HG03457 (cell line): ENCODE results near the gene LHX2.
"Not testable (repeated sequence)": the region's sequence is repeated elsewhere in the genome, so short reads cannot be mapped to it uniquely, and the experiment has no call there.

Experiments
- ATAC-seq: cut with Tn5 transposase; IDR thresholded peaks from one replicate; pipeline ENCODE4 v1.9.1; 2021; ENCODE audit warnings: moderate number of reproducible peaks; ENCODE audit not compliant: unreplicated experiment

Gene LHX2

GRCh38 chr9:124011460-124012301, at the start of gene LHX2:
TSS of gene LHX2 (plus strand) at chr9:124011768. CDS start at chr9:124012349, 581 bp downstream.
- ATAC-seq, result no peak

DNA sequence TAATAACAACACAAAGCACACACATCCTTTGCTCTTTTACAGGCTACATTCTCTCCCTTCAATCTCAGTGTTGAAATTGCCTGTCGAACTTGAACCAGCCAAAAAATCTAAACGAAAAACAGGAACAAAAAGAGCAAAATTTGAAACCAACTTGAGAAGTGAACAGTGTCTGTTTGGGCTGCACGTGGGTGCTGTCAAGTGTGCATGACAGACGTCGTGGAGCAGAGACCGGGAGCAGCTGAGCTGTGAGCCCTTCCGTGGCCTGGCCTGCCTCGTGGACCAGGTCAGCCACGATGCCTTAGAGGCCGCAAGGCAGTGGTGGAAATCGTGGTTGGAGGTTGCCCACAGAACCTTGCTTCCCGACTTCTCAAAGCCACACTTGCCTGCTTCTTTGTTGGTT, 46.8 kb upstream of the LHX2 start:
- ATAC-seq, result no peak

GRCh38 chr9:123965801-123966686, 45.5 kb upstream of the LHX2 start:
- ATAC-seq, result no peak

- no peak for ATAC-seq
Observed at GRCh38 chr9:123967323-123967722, 44.2 kb upstream of the LHX2 start.

DNA sequence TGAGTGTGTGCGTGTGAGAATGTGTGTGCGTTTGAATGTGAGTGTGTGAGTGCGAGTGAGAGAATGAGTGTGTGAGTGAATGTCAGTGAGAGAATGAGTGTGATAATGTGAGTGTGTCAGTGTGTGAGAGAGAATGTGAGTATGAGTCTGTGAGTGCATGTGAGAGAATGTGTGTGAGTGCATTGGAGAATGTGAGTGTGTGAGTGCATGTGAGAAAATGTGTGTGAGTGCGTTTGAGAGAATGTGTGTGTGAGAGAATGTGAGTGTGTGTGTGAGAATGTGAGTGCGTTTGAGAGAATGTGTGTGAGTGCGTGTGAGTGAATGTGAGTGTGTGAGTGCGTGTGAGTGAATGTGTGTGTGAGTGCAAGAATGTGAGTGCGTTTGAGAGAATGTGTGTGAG, 39.0 kb upstream of the LHX2 start:
- no peak for ATAC-seq

DNA sequence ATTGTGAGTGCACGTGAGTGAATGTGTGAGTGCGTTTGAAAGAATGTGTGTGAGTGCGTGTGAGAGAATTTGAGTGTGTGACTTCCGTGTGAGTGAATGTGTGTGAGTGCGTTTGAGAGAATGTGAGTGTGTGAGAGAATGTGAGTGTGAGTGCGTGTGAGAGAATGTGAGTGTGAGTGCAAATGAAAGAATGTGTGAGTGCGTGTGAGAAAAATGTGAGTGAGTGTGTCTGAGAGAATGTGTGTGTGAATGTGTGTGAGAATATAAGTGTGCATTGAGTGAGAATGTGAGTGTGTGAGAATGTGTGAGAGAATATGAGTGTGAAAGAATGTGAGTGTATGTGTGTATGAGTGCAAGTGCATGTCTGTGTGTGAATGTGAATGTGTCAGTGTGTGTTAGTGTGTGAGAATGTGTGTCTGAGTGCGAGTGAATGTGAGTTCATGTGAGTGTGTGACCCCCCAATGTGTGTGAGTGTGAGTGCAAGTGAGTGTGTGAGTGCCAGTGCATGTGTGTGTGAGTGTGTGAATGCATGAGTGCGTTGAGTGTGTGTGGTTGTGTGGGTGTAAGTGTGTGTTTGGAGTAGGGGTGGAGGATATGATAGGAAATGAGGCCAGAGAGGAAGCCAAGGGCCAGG, 37.9 kb upstream of the LHX2 start:
- no peak for ATAC-seq

DNA sequence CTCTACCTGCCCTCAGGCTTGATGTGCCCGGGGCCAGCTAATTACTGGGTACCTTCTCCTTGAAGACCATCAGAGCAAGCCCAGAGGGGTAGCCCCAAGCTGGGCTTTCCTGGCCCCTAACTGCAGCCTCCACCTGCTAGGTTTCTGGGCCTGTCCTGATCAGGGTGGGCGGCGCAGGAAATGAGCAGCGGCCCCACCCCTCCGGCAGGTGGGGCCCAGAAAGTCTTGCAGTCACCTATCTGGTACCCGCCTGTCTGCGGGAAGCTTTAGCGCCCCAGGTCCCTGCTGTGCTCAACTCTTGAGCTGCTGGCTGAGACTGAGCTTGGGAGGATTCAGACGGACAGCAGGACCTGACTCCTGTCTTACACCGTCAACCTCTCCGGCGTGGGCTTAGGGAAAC, 37.1 kb upstream of the LHX2 start:
- ATAC-seq, result no peak

DNA sequence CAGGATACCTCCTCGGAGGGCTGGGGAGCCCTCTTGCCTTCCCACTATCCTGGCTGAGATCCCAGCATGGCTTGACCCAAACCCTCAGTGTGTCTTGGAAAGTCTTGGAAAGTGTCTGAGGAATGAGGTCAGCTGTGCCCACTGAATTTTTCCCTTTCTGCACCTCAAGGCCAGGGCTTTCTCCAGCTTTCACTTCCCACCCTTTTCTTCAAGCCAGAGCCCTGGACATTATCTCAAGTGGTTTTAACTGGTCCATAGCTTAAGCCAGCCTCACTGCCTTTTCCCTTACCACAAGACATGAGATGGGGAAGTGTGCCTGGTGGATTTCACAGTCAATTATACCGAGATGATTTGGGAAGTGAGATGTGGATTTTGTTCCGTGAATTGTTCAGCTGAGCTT, 35.7 kb upstream of the LHX2 start:
- ATAC-seq, result no peak

DNA sequence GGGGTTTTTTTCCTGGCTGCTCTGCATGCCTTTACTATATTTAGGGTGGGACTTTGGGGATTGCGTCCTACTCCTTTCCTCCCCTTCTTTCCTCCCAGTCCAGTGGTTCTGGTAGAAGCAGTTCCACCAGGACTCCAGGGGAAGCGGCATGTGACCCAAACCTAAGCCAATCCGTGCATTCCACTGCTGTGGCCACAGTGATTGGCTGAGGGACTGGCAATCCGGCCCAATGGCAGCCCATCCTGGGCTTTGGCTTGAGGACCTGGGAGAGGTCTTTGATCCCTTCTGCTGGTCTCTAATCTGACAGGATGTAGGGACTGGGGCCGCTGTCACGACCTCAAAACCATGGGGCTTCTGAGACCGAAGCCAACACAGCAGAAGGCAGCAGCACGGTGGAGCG, 35.0 kb upstream of the LHX2 start:
- not testable (repeated sequence) for ATAC-seq

DNA sequence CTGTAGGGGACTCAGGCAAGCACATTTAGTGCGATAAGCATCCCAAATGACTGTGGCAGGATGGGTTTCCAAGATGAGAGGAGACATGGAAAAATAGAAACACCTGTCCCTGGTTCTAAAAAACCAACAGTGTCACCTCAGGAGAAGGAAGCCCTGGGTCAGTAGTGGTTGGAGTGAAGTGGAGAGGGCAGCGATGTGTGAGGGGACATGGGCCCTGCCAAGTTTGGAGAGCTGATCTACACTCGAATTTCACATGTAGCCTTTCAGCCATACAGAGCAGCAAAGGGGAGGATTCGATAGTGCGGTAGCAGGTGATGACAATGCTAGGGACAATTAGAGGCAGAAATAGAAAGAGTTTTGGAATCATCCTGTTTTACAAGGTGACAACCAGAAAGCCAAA, 32.6 kb upstream of the LHX2 start:
- ATAC-seq, result no peak

DNA sequence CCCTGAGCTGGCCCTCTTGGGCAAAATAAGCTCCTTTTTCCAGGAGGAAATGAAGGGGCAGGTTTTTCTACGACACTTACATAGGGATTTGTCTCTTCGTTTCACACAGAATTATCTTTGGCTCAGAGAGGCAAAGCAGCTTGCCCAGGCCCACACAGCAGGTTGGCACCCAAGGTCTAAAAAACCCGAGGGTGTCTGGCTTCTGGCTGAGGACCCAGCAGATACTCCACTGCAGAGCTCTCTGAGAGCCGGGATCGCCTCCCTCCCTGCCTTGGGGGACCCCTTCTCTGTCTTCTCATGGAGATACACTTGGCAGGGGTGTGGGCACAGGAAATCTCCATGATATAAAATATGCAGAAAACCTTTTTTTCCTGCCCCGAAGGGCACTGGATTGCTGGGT, 29.0 kb upstream of the LHX2 start:
- ATAC-seq, result no peak

GRCh38 chr9:123983047-123983446, 28.5 kb upstream of the LHX2 start:
- ATAC-seq, result no peak

- ATAC-seq, result no peak
Observed at GRCh38 chr9:123984802-123985201, 26.8 kb upstream of the LHX2 start.

DNA sequence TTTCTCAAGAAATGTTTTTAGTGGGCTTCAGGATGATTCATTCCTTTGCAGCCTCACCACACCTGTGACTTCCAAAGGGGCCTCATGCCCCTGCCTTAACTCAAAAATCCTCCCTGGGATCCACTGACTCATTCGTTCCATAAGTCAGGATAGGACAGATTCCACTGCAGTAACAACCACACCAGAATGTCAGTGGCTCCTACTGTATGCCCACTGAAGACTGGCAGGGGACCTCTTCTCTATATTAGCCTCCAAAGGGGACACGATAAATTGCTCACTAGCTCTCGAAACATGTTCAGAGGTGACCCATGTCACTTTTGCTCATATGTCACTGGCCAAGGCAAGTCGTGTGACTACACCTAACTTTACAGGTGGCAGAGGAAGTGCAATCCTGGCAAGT, 25.7 kb upstream of the LHX2 start:
- ATAC-seq, result no peak

GRCh38 chr9:123990427-123990826, 21.1 kb upstream of the LHX2 start:
- no peak for ATAC-seq

GRCh38 chr9:123992679-123993078, 18.9 kb upstream of the LHX2 start:
- ATAC-seq, result not testable (repeated sequence)

DNA sequence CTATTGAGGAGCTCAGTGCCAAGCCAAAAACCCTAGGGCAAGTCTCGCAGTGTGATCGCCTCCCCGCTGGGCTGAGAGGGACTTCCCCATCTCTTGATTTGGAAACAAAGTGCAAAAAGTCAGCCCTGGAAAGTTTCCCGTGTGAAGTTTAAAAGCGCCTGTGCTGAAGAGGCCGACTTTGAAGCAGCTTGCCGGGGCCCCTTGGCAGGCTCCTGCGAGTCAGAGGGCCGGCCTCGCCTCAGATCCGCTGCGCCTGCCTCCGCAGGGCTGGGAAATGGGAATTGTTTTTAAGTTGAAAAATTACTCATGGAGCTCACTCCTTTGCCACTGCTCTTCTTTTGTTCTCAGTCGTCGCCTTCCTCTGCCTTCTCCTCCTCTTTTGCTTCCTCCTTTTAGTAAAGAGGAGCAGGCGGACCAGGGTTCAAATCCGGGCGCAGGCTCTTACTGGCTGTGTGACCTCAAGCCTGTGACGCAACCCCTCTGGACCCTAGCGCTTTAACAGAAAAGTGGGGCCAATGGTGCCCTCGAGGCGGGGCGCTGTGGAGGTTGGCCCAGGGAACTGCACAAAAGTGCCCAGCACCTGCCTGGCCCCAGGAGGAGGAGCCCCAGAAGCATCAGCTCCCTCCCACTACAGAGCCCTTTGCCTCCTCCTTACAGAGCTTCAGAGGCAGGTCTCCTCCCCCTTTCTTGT, 14.7 kb upstream of the LHX2 start:
- no peak for ATAC-seq

- no peak for ATAC-seq
Observed at GRCh38 chr9:123997665-123998277, 13.8 kb upstream of the LHX2 start.

- no peak for ATAC-seq
Observed at GRCh38 chr9:123998278-123998925, 13.2 kb upstream of the LHX2 start.
